Stimulated activated CD4-positive, alpha-beta T cell treated with anti-CD3 and anti-CD28 coated beads, TNF-alpha, amount 100 ng/mL, for 4 hours (primary cell): ENCODE data around the gene SFTPA2.
"Not testable (repeated sequence)": the region's sequence is repeated elsewhere in the genome, so short reads cannot be mapped to it uniquely, and the experiment has no call there.

ENCODE experiments used
- DNase-seq, 3 experiments: peaks; one replicate each; pipeline ENCODE4 v3.0.0-alpha.2; 2020; ENCODE audit warnings: low read depth in 3 of 3

SFTPA2 gene

DNA sequence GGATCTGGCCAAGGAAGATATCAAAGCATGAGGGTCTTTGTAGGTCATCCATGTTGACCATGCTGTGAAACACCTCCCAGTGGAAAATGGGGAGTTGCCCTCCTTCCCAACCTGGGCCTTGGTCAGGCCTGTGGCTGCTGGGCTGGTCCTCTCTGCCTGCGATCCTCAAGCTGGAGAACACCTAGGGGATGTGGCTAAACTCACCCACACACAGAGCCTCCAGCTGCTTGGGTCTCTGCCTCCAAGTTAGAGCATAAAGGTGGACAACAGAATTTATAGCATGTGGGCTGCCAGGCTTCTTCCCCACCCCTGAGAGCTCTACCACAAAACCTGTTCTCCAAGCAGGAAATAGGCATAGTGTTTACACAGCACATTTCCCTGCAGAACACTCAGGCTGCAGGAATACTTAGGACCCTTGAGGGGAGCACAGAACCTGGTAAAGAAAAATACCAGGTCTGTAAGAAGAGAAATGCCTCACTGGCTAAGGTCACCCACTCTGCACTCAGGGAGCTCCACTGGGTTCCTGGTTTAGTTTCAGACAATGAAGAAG, at the start of gene SFTPA2:
Gene SFTPA2, minus strand, starts transcription at position 248 of the 550 bp plus-strand sequence. CDS start 924 bp downstream, outside the sequence.
- no peak for DNase-seq

DNA sequence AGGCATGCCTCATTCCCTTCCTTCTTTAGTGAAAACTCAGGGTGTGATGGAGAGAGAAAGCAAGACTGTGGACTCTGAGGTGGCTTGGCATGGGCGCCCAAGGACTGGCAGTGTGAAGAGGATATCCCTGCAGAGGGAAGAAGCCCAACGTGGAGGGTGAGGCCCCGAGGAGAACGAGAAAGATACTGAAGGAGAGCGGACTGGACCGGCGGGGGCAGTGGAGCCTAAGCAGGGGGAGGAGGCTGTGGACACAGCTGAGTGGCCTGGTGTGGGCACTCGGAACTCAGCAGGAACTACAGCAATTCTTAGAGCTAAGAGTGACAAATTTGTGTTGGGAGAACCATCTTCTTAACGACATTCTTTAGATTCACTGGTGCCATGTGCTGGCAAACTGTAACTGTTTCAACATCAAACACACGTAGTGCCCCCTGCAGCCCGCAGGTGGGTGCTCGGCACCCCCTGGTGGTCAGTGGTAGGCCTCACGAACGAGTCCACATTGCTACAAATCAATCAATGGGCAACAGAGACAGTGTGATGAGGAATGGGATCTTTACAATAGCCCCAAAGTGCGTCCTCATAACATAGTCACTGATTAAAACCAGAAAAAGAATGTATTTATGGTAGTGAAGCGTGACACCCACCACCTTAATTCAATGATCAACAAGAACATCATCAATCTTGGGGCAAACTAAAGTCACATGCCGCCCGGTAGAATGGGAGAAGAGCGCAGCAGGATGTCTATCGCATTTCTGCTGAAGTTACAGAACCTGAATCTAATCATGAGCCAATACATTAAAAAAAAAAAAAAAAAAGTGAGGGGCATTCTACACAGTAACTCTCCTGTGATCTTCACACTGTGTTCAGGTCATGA, 48.5 kb upstream of the SFTPA2 start:
- DNase-seq, result no peak

DNA sequence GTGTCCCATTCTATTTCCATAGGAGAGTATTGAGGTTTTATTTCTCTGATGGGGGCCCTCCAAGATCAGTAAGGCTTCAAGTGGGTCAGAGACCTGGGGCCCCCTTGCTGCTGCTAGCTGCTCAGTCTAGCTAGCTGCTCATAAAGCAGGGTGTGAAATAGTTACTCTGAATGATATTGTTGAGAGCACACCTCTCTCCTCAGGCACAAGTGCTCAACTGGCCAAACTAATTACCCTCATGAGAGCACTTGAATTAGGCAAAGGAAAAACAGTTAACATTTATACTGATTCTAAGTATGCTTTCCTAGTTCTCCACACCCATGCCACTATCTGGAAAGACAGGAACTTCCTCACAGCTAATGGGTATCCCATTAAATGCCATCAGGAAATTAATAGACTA, 45.1 kb upstream of the SFTPA2 start:
- no peak for DNase-seq

DNA sequence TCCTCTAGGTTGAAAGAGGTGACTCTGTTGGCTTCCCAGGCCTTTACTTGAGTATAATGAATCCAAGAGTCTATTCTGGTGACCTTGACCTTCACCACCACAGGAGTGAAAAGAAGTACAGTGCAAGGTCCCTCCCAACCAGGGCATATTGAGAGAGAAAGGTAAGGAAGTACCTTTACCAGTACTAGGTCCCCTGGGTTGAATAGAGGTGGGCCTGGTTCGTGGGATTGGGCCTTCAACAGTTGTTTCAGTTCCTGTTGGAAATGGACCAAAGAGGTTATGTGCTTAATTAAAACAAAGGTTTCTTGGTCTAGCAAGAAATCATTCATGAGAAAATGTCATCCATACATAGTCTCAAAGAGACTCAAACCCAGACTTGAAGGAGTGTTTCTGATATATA, 44.1 kb upstream of the SFTPA2 start:
- no peak for DNase-seq

DNA sequence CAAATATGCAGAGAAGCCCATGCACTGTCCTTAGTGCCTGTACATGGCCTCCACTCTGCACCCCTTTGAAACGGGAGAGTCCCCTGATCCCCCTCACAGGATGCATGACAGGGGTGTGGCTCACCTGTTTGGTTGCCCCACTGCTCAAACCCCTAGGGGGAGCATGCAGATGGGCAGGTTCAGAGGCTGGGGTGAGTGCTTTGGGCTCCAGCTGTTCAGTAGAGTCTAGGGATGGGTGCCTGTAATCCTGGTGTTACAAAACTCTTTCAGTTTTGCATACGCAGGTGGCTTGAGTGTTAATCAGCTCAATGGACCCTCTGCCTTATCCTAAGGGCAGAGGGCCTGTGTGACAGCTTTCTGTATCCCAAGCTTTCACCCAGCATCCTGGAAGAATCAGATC, 42.7 kb upstream of the SFTPA2 start:
- no peak for DNase-seq

DNA sequence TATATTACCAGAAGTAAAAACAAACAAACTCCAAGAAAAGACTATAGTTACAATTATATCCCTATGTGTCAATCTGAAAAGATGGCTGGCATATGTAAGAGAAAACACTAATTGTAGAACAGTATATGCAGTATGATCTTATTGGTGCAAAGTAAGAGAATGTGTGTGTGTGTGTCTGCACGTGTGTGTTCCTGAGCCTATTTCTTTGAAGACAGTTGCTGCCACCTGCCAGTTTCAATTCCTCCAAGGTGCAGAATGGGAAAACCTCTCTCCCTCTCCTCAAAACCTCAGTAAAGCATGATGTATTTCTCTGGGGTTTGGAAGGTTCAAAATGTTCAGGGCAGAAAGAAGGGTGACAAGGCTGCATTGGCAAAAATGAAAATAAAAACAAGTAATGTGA, 41.7 kb upstream of the SFTPA2 start:
- no peak for DNase-seq

DNA sequence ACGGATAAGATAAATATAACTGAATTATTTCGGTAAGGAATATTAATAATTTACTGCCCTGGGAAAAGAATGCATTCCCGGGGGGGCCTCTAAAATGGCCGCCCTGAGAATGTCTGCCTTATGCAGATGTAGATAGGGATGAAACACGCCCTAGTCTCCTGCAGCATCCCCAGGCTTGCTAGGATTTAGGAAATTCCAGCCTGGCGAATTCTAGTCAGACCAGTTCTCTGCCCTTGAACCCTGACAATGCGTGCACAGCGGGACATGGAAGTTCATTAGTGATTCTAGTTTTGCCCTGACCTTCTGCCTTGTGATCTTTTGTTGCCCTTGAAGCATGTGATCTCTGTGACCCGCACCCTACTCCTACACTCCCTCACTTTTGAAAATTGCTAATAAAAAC, 39.4 kb upstream of the SFTPA2 start:
- not testable (repeated sequence) for DNase-seq

DNA sequence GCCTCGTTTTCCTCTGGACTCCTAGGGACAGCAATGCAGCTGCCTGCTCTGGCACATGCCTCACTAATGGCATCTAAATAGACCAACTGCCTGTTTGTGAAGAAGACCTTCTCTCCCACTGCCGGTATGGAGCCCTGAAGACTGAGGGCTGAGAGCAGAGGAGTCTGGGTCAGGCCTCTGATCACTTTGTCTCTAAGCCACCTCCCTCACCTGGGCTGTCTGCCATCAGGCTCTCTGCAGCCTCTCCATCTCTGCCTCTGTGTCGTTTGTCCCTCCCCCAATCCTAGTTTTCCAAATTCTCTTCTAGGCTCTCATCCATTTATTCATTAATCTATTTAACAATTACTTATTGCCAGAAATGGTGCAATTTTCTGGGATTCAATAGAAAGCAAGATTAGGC, 35.3 kb upstream of the SFTPA2 start:
- DNase-seq, result no peak

DNA sequence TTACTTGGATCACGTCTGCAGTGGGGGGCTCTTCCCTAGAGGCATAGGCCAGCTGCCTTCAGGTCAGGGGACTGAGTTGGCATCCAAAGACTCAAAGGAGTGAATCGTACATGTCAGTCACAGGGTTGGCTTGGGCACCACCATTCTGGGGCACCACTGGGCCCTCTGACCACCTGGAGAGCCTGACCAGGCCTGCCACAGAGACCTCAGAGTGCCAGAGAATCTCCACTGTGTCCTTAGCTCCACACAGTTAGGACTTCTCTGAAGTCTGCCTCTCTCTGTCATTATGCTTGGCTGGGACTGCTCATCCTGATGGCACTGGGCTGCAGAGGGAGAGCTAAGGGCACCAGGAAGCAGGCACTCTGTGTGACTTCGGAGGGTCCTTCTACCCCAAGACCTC, 34.4 kb upstream of the SFTPA2 start:
- DNase-seq, result not testable (repeated sequence)

DNA sequence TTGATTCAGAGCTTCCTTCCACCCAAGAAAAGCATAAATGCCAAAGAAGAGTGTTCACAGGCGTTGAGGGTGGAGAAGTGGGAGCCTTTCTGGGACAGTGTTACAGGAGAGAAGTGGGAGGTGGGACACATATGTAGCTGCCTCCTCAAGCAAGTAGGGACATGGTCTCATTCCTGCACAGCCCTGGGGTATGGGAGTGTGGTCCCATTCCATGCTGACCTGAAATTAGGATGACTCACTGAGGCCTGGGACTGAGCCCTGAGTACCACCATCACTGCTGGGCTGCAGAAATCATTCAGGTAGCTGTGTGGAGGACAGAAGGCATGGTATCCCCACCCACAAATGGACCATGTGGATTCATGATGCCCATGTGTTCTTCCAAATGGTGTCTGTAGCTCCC, 33.2 kb upstream of the SFTPA2 start:
- no peak for DNase-seq

DNA sequence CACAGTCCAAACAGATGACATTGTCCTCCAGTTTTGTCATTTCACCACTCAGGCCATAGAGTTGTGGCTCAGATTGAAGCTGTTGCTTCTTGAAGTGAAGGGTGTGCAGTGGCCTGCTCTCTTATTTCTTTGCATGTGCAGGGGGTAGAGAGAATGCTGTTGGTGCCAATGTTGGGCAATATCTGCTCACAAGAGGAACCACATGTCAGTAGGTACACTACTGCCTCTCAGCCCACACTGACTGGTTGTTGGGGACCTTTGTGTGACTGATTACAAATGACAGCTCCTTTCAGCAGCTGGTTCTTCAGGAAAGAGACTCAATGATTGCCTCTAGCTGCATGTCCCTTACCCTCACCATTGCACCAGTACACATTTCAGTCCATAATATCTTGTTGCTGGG, 28.6 kb upstream of the SFTPA2 start:
- no peak for DNase-seq

DNA sequence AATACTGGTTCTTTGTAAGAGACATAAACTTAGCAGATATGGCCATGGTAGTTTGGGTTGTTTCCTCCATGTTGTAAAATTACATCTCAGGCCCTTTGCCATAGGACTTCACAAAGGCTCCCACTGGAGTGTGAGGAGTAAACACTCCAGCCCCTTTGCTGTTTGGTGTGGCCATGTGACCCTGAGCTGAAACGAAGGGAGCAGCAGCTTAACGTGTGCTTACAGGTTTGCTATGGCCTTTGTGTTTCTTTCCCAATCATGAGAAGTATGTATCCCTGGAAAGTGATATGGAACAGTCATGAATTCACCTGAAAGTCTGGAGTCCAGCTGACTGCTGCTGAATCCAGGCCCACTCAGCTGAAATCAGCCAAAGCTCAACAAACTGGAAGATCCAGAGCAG, 26.7 kb upstream of the SFTPA2 start:
- no peak for DNase-seq

DNA sequence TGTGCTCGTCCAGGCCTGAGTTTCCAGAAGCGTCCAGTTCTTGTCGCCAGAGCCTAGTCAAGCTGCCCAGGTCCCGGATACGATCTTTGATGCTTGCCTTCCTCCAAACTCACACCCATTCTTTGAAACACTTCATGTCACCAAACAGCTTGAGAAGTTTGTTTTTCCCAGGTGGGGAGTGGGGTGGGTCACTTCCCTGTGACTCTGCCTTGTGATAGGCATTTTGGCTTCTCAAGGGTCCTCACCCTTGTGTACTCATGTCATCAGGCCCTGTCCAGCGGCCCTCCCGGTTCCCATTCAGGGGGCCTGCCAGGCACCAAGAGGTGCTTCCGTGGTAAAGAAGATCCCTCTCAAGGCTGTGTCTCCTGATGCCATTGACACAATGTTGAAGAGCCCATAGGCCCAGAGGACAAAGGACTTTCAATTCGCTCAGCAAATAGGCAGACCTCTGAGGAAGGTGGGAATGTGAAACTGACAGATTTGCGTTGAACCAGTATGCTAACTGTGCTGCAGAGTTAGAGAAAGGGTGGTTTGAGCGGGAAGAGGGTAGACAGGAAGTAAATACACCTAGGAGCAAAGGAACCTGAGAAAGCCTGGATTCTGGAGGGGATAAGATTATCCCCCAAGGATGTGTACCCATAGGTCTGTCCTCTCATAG, 25.8 kb upstream of the SFTPA2 start:
- DNase-seq, result no peak

DNA sequence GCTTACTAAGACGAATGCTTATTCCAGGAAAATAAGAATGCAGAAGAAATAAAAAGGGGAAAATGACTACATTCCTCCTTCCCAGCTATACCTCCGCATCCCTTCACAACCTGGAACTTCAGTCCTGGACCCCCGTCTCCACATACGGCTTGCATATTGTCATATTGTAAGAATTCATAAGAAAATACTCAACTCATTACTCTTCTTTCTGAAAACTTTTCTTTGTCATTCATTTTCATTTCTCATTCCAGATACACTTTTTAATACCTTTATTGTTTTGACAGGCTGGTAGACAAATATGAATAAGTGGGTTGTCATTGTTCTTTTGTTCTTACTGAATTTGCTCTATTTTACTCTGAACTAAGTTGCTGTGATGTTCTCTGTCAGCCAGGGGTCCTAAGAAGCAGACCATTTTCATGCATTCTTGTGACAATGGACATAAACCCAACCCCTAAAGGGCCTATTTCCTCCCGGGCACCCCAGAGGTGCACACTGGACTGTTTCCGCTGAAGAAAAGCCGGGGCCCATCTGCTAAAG, 23.3 kb upstream of the SFTPA2 start:
- DNase-seq, result no peak

DNA sequence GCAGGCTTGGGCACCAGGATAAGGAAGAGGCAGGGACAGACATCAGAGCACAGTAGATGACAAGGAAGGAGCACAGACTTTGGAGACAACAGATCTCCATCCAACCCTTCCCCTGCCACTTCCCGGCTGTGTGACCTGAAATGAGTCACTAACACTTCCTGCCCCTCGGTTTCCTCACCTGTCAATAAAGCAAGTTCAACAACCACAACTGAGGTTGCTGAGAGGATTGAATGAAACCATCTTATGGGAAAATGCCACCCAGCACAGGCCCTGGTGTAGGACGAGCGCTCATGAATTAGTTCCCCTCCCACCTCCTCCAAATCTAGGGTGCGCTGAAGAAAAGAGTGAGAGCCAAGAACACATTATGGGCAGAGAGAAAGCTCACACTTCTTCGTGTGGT, 22.7 kb upstream of the SFTPA2 start:
- not testable (repeated sequence) for DNase-seq

DNA sequence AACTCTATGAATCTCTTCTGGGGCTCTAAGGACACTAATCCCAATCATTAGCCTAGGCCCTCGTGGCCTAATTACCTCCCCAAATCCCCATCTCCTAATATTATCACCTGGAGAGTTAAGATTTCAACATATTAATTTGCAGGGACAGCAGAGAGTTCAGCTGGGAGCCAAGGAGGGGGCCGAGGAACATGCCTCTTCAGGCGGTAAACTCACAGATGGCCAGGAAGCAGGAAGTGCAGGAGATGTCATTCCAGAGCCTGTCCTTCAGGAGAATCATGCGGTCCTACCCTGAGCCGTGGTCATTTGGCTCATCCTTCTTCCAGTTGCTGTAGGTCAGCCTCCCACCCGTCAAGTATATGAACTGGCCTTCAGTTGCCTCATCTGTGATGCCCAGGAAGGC, 21.9 kb upstream of the SFTPA2 start:
- no peak for DNase-seq

DNA sequence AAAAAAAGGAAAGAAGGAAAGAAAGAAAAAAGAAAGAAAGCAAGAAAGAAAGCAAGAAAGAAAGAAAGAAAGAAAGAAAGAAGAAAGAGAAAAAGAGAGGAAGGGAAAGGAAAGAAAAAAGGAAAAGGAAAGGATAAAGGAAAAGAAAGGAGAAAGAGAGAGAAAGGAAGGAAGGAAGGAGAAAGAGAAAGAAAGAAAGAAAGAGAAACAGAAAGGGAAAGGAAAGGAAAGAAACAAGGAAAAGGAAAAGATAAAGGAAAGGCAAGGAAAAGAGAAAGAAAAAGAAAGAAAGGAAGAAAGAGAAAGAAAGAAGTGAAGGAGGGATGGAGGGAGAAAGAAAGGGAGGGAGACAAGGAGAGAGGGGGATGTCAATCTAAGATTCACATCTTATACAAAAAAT, 20.8 kb upstream of the SFTPA2 start:
- no peak for DNase-seq

DNA sequence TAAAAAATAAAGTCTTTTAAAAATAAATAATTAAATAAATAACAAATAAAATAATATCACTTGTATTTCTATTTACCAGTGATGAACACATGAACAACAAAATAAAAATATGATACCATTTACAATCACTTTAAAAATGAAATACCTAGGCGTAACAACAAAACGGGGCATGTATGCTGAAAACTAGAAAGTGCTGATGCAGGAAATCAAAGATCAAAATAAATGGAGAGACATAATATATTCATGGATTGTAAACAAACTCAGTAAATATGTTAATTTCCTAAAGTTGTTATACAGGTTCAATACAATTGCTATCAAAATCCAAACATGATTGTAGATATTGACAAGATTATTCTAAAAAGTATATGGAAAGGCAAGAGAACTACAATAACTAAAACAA, 19.2 kb upstream of the SFTPA2 start:
- DNase-seq, result no peak

DNA sequence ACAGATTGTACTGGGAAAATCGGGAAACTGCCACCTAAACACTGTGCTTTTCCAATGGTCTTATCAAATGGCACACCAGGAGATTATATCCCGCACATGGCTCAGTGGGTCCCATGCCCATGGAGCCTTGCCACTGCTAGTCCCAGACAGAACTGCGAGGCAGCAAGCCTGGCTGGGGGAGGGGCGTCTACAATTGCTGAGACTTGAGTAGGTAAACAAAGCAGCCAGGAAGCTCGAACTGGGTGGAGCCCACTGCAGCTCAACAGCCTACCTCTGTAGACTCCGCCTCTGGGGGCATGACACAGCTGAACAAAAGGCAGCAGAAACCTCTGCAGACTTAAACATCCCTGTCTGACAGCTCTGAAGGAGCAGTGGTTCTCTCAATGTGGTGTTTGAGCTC, 10.4 kb upstream of the SFTPA2 start:
- not testable (repeated sequence) for DNase-seq

DNA sequence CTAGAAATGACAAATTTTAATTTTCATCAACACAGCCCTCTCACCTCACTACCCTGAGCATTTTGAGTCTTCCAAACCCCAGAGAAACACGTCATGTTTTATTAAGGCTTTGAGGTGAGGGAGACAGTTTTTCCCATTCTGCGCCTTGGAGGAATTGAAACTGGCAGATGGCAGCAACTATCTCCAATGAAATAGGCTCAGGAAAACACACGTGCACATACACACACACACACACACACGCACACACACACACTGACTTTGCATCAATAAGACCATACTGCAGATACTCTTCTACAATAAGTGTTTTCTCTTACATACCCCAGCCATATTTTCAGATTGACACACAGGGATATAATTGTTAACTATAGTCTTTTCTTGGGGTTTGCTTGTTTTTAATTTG, 3.2 kb upstream of the SFTPA2 start:
- DNase-seq, result no peak

DNA sequence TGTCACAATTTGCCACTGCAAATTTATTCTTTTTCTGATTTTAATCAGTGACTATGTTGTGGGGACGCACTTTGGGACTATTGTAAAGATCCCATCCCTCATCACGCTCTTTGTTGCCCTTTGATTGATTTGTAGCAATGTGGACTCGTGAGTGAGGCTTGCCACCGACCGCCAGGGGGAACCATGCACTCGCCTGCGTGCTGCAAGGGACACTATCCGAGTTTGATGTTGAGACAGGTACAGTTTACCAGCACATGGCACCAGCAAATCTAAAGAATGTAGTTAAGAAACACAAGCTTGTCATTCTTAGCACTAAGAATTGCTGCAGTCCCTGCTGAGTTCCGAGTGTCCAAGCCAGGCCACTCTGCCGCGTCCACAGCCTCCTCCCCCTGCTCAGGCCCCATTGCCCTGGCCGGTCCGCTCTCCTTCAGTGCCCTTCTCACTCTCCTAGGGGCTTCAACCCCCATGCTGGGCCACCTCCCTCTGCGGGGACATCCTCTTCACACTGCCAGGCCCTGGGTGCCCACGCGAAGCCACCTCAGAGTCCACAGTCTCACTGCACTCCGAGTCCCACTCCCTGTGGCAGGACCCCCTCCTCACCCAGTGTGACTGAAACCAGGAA, 2.0 kb upstream of the SFTPA2 start:
- DNase-seq, result peak; percentile 21 to 38 (median 23)

DNA sequence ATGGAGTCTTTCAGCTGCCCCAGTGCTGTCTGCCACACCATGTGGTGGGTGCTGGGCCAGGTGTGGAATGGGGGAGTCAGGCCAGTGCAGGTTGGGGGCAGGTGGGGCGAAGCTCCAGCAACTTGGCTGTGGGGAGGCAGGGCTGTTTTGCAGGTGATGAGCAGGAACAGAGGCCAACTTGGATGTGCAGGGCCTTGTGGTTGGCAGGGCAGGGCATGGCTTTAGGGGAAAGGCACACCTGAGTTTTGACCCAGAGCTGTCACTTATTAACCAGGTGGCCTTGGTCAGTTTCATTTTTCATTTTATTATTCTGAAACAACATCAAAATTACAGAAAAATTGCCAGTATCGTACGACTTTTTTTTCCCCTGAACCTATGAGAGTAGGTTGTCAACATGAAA, 1.1 kb upstream of the SFTPA2 start:
- DNase-seq, result no peak
